Measurements from ENCODE around the gene VANGL1.

VANGL1 gene

DNA sequence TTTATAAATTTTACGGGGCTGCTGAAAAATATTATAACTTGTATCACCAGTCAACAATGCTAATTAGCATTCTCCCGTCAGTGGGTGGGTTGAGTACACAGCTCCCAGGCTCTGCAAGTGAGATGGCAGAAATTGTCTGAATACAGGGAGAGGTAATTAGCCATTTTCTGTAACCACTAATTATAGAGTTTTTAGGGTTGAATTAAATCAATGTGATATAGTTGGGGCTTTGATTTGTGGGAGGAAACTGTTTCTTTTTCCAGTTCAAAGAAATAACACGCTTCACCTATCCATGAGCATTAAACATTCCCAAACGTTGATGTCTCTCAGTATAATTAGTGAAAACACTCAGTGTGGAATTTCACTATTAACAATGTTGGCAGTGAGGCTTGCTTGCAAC, 1.5 kb downstream of the VANGL1 start:
- FAIRE-seq = no peak
- no peak for DNase-seq (ENCODE audit: insufficient read length, low spot score)

DNA sequence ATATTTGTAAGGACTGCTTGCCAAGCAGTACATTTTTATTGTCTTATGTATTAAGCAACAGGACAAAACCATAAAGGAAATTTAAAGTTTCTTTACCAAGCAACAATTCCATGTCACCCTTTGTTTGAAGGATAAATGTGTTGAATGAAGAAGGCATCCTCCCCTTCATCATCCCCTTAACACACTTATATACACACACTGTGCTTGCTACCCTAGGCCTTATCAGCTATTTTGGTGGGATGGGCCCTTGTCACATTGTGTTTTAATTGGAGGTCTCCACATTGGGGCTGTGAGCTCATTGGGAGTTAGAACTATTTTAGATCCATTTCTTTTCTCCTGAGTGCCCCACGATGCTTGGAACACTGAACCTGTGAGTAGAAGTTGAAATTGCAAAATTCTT, 1.9 kb downstream of the VANGL1 start:
- DNase-seq (ENCODE audit: insufficient read length, low spot score) (no peak), FAIRE-seq (no peak)

DNA sequence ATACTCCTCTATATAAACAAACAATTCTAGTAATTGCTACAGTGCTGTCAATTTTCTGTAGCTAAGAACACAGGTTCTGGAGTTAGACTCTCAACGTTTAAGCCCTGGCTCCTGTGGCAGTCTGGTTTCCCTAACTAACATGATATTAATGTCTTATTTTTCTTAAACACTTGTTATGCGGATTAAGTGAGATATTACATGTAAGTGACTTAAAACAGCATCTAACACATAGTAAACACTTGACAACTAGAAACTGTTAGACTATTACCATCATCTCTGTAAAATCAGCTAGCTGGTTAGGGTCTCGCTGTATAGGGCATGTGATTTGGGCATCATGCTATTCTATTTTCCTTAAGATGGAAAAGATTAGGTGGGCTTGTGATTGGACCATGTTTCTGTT, 2.3 kb downstream of the VANGL1 start:
- FAIRE-seq (no peak), DNase-seq (ENCODE audit: insufficient read length, low spot score) (no peak)

DNA sequence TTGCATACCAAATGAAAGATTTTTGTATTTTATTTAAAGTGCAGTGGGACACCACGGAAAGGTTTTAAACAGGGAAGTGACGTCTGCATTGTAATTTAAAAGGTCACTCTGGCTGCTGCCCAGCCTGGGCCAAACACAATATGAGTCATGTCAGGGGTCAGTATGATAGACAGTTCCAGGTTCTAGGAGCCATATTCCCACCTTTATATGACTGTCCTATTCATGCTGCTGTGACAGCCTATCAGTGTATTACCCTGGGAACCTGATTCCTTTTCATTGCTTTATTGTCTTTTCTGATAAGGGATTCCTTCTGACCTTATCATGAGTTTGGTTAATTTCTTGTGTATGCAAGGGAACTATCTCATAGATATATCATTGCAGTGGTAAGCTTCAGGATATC, 5.3 kb downstream of the VANGL1 start:
- DNase-seq (ENCODE audit: insufficient read length, low spot score) (no peak), FAIRE-seq (no peak)

DNA sequence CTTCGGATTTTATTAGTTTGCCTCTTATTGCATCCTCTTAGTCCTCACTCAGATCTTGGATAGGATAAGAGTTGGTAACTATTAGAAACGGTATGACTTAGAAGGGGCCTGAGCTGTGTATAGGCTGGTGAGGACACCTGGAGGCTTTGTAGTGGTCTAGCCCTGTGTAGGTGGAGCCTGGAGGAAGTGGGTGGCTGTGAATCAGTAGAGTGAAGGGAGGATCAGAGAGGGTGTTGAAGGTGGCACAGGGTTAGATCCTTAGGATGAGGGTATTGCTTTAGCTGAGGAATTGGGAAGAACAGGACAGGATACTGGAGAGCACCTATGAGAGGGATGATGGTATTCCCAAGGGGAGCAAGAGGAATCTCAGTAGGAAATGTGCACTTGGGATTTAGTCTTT, 5.7 kb downstream of the VANGL1 start:
- no peak for FAIRE-seq
- DNase-seq (ENCODE audit: insufficient read length, low spot score) = no peak

DNA sequence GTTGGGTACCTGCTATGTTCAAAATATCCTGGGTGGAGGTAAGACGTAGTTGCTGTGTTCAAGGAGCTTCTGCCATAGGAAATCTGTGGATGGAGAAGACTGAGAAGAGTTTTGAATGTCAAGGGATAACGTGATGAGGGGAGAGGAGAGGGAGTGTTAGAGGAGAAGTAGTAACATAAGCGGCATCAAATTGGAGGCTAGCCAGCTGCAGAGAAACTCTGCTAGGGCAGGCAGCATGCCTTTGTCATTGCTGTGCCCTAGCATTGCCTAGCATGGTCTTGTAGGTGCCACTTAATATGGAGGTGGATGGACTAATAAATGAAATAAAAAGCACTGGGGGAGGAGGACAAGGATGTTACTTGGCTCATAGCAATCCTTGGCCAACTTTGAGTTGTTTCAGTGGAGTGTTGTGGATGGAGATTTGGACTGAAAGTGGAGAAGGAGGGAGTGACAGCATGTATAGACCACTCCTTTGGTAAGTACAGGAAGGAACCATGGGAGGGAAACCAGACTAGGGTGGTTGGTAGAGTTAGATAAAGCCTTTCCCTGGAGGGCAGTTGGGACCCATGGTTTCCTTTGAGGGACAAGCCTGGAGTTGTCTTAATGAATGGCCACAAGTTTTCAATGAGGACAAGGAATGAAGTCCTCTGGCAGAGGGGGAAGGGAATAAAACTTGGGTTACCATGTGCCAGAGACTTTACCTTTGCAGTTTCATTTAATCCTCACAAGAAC, 6.3 kb downstream of the VANGL1 start:
- no peak for DNase-seq (ENCODE audit: insufficient read length, low spot score)
- FAIRE-seq = no peak

DNA sequence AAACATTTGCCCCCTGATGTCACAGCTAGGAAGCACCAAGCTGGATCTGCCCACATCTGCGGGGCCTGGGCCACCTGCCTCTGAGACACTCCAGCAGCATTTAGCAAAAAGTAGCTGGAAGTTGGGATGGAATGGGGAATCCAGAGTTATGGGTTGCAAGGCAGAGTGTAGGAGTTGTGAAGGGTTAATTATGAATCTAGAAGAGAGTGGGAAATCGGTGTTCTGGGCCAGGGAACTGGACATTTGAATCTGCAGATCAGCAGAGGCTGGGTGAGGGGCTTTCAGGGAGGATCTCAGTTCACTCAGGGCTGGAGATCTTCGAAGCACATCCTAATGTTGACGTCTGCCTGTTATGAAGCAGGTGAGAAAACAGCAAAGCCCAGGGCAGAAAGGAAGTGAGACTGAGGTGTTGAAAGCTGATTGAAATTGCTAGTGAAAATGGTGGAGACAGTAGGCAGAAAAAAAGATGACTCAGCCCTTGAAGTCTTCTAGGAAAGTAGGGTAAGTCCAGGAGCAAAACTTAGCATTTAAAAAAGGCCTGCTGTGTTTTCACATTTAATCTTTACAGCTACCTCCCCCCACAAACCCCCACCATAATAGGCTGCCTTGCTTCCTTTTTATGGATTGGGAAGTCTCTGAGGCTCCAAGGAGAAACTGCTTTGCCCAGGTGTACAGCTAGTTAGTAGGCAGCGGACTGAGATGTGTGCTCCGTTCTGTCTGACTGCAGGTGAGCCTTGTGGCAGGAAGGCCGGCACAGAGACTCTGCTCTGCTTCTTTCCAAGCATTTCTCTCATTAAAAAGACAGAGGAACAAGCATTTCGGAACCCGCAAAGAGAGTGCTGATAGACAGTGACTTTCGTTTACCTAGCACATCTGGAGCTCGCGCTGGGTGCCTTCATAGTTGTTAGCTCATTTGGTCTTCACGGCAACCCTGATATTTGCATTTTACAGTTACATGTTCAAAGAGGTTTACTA, 7.2 kb downstream of the VANGL1 start:
- DNase-seq (ENCODE audit: insufficient read length, low spot score) (no peak), FAIRE-seq (no peak)

DNA sequence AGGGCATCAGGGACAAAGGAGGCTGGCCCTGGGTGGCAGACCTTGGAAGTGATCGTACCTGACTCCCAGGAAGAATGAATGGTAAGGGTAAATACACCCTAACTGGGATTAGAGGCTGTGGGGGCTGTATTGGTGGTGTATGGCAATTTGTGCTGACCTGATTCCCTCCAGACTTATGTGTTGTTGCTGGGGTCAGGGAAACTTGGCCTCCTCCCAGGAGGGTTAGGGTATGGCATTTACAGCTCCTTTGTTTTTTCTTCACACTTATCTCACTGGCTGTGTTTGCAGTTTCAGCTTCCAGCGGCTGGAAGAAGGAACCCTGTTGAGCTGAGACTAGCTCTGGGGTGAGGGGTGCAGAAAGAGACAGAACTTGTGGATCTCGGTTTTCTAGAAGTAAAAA, 8.2 kb downstream of the VANGL1 start:
- FAIRE-seq = no peak
- no peak for DNase-seq (ENCODE audit: insufficient read length, low spot score)

DNA sequence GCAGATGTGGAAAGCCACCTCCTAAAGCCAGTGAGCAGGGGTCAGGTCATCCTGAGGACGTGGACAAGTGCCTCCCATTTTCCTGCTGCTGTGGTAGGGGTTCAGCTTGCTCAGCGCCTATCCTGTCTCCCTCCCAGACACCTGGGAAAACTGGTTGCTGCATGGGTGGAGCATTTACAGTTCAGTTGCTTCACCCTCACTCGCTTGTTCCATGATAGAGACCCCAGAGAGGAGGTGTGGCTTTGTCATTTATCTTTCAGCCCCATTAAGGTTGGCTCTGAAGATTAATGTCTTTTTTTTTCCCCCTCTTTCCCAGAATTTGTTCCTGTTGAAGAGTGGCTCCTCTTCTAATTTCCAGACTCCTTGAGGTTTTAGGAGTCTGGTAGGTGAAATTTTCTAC, 9.2 kb downstream of the VANGL1 start:
- DNase-seq (ENCODE audit: insufficient read length, low spot score) (no peak), FAIRE-seq (no peak)

DNA sequence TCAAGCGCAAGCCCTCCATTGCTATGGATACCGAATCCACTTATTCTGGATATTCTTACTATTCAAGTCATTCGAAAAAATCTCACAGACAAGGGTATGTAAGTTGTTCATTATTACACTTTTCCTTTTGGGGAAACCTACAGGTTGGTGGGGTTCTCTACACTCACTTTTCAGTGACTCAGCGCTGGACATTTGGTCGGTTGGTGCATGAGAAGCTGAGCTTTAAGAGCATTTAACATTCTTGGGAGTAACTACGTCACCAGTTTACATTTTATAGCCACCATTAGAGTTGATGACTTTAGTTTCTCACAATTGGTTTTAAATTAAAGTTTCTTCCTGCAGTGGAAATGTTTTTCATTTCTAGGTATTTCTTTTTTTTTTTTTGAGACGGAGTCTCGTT, 9.6 kb downstream of the VANGL1 start:
- DNase-seq (ENCODE audit: insufficient read length, low spot score) = no peak
- FAIRE-seq = no peak

DNA sequence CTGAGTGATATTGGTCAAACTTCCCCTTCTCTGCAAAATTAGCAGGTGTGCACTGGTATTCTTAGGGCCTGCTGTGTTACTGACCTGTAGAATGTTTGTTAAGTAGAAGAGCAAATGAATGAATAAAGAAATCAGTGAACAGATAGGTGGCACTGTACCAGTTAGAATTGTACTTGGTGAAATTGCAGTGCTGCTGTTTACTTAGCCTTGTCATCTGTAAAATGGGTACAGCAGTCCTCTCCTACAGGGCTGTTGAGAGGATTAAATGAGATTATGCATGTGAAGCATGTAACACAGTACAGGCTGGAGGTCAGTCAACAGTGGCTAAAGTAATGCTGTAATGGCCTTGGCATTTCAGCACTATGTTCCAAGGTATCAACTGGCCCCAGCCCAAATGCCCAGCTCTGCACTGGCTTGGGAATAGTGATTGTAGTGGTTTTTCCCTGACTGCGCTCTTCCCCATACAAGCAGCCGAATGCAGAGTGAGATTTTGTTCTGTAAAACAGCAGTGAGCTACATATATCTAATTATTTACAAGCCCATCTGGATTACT, 10.5 kb downstream of the VANGL1 start:
- no peak for FAIRE-seq
- no peak for DNase-seq (ENCODE audit: insufficient read length, low spot score)

DNA sequence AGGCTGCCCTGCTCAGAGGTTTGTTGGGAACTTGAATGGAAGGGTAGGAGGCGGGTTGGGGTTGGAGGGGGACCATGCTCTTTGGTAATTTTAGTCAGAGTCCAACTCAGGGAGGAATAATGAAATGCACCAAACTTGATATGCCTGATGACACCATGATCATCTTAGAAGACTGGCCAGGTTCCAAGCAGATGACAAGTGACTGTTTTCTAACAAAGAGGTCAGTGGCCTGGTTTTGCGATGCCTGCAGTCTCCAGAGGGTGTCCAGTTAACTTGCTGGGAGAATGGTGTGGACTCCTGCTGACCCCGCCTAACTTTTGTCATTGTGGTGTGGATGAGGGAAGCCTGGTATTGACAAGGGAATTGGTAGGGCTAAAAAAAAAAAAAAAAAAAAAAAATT, 12.4 kb downstream of the VANGL1 start:
- FAIRE-seq = no peak
- no peak for DNase-seq (ENCODE audit: insufficient read length, low spot score)

DNA sequence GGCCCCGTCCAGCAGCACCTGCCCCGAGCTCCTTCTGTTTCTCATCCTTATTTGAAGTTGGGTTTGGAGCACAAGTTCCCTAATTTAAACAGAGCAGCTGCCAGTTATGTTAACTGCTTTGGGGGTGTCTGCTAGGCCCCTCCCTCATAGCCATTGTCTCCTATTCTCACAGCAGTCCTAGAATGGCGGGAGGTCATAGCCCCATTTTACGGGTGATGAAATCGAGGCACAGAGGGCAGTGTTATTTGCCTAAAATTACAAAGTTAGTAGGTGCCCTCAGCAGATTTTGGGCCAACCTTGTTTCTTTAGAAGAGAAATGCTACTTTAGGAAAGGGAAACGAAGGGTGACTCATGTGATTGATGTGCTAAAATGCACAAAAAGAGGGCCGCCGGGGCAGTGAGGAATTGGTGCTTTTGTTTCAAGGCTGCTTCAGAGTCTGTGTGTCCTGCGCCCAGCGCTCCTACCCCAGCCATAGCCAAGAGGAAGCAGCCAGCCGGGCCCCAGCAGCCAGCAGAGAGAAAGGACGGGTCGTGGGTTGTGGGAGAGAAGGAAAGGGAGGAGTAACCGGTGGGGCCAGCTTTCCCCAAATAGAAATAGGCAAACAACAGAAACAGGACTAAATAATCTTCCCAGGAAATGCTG, 13.0 kb downstream of the VANGL1 start:
- no peak for DNase-seq (ENCODE audit: insufficient read length, low spot score)

DNA sequence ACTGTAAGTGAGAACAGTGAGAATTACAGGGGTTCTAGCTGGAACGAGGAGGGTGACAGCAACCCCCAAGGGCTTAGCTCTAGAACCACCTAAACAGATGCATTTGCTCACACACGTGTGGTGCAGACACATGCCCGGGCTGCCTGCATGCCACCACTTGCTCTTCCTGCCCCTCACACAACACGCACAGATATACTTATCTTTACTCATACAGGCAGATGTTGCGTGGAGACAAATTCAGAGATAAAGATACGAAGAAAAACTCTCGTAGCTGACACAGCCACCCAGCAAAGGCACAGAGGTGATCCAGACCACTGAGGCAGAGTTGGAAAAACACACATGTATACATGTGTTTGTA, 13.5 kb downstream of the VANGL1 start:
- FAIRE-seq (no peak), DNase-seq (ENCODE audit: insufficient read length, low spot score) (no peak)

More for the DNA sequence above, 13.0 kb downstream of the VANGL1 start:
- no peak for FAIRE-seq

DNA sequence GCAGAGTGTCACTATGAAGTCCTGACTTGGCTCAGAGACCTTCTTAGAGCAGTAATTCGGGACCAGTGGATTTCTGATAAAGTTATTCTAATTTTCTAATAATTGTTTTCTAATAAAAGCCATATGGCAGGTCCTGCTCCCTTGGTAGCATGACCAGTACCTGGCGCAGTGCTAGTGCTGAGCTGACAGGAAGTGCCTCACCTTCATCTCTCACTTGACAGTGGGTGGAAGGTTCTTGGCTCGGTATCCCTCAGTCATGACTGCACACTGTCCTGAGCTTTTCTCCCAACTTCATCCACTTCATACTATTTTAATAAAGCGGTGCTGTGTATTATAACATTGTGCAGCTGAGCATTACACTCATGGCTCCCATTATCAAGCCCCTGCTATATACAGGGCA, 14.1 kb downstream of the VANGL1 start:
- FAIRE-seq = no peak
- no peak for DNase-seq (ENCODE audit: insufficient read length, low spot score)

DNA sequence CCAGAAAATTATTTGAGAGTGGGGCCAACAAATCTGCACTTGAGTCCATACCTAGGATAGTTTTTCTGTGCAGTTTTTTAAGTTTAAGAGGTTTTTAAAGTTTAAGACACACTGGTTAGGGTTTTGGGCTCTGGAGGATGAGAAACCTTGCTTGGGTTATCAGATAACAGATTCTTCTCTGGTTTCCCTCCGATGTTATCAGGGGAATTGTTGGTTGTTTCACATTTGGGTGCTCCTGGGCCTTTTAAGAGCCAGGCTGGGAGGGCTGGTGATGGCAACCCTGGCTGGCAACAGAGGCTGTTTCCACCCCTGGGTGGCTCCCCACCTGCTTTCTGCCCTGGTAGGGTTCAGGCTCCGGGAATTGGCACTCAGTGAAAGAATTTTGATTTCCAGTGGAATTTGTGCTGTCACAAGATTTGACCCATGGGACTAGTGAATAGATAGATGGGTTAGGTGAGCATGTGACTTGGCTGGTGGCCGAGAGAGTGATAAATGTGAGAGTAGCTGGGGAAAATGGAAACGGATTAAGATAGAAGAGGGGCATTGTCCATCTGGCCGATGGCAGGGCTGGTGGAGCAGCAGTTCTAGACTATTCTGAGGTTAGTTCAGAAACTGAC, 14.8 kb downstream of the VANGL1 start:
- no peak for DNase-seq (ENCODE audit: insufficient read length, low spot score)
- no peak for FAIRE-seq

DNA sequence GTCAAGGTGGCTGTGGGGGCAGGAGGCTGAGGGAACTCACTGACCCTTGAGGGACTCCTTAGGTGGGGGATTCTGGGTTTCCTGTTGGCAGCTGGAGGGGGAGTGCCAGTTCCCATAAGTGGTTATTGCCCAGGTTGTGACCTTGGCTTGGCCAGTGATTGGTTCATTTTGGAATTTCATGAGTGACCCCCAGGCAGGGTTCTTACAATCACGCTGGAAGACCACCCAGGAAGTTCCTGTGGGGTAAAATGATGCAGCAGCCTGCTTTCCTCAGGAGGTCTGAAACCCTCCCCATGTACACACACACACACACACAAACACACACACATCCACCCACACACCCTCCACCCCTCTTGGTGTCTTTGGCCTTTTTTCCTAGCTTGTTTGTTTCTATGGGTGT, 16.9 kb downstream of the VANGL1 start:
- no peak for FAIRE-seq

DNA sequence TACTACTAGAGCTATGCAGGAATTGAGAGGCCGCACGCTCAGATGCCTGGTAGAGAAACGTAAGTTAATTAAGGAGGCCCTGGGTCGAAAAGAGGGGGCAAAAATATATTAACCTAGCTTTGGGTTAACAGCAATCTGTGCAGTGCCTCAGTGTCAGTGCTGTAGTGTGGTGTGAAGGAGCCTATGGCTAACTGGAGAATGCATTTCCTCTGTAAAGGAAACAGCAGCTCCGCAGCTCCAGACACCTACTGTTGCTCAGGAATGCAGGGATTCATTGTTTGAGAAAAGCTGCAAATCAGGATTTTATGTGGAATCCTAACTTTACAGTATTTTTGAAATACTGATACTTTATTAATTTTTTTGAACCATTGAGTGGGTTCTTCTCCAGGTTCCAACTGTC, 18.4 kb downstream of the VANGL1 start:
- DNase-seq (ENCODE audit: insufficient read length, low spot score) (no peak), FAIRE-seq (no peak)

More for the DNA sequence above, 16.9 kb downstream of the VANGL1 start:
- no peak for DNase-seq (ENCODE audit: insufficient read length, low spot score)

DNA sequence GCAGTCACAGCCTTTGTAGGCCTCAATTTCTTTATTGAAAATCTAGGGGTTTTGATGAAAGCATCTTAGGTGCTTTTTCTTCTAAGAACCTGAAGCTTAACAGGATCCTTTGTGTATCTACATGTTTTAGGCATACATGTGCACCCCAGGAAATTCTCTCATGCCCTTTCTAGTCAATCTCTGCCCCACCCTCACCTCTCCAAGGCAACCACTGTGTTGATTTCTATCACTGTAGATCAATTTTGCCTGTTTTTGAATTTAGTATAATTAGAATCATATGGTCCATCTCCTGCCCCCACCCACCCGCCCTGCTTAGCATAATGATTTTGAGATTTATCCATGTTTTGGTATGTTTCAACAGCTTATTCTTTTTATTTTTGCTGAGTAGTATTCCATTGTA, 19.4 kb downstream of the VANGL1 start:
- DNase-seq (ENCODE audit: insufficient read length, low spot score) (no peak), FAIRE-seq (no peak)

DNA sequence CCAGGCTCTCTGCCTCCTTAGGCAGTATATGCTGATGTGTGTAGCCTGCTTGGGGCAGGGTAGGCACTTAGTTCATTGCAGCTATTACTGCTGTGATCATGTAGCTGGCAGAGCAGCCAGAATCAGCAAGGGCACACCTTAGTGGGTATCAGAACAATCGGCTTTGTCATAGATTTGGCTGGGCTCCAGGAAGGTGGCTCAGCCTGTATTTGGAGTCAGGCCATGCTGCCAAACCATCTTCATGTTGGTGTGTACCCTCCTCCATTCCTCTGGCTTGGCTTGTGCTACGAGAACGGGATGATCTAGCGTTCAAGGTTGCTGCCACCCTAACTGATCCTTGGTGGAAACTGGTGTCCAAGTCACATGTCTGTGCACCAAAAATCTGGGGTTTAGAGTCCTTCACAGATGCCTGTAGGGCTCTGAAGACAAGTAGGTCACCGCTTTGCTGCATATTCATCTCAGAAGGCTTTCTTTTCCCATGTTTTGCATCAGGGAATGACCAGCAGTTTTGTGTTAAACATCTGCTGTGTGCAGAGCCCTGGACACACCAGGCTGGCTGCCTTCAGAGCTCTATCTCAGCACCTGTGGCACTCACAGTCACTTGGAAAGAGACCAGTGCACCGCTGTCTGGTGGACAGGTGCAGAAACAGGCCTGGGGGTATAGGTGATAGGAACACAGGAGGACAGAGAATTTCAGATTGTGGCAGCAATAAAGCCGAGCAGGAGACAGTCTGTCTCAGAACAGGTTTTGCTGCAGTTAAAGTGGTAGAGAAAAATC, 23.7 kb downstream of the VANGL1 start:
- no peak for DNase-seq (ENCODE audit: insufficient read length, low spot score)
- FAIRE-seq = no peak

Measured in HTR-8/SVneo (cell line).